ENCODE measurements around the gene CDKN1C.

DNA sequence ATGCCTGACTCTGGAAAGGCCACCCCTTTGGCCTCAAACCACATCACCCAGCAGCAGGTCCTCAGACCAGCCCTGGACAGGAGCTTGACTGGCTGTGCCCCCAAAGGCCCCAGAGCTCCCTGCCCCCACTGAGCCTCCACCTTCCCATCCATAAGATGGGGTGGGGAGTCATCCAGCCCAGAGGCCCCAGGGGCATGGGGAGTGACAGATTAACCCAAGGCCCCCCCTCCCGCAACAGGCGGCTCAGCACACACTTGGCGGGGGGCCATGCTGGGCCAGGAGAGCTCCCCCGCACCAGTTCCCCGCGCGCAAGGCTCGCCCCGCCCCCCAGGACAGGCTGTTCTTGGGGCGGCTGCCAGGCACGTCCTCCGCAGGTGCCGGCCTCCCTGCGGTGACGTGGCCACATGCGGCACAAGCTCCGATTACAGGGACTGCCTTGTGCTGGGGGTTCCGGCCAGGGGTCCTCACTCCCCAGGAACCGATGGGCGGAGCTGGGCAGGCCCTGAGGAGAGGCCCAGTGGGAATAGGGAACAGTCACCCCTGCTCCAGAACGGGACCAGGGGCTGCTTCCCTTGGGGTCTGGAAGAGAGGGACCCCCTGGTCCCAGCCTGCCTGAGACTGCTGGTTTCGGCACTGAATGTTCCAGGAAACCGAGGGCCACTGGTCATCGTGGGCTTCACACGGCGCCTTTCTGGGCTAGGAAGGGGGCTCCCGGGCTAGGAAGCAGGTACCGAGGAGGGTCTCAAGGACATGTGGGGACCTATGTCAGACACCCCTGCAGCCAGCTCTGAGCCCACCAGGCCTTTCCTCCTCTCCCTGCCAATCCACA, 5.1 kb upstream of the CDKN1C start:
- TF ChIP-seq CTCF (conservative IDR thresholded peaks at IDR 0.05; ENCODE audit: low read depth, low read length): no peak
- no peak for TF ChIP-seq EZH2 (IDR thresholded peaks at IDR 0.05; ENCODE audit: borderline replicate concordance, low read depth, low read length, poor library complexity, severe bottlenecking)
